ENCODE results near the gene RALA.
"Not testable (repeated sequence)": the region's sequence is repeated elsewhere in the genome, so short reads cannot be mapped to it uniquely, and the experiment has no call there.

RALA gene

DNA sequence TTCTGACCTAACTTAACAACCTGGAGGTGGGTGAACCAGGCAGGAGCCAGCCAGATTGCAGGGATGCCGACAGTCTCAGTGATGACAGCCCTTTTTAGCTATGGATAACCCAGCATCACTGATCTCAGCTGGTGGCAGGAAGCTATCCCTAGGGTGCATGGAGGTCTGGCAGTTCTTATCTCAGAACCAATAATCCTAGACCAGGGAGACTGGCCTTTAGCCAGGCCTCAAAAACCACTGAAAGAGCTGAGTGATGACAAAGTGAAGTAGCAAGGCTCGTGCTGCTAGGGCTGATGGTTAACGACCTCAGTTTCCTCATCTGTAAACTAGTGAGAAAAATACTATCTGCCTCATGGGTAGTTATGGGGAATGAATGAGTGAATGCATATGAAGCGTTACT lies 112.5 kb downstream of the RALA start:
- no peak for DNase-seq

- DNase-seq, result peak; percentile 57
Observed at GRCh38 chr7:39741942-39742623, 118.7 kb downstream of the RALA start.

- no peak for DNase-seq
Observed at GRCh38 chr7:39744620-39745019, 121.2 kb downstream of the RALA start.

DNA sequence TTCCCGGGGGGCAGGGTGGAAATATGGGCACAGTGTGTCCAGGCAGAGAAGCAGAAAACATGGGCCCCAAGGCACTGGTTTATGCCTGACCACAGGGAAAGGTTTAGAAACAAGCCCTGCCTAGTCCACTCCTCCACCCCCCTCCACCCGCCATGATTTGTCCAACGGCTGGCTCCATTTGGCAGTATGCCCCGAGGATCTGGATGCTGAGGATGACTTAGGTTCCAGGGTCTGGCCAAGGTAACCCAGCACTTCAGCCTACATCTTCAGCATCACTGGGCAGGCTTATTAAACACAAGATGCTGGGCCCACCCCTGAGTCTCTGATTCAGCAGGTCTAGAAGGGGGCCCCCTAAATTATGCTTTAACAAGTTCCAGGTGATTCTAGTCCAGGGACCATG lies 121.9 kb downstream of the RALA start:
- DNase-seq, result no peak

- peak; percentile 44 for DNase-seq
Observed at GRCh38 chr7:39746103-39746819, 122.9 kb downstream of the RALA start.

GRCh38 chr7:39749177-39749576 lies 125.8 kb downstream of the RALA start:
- DNase-seq, result no peak

- DNase-seq, result no peak
Observed at GRCh38 chr7:39749717-39750116, 126.3 kb downstream of the RALA start.

- DNase-seq, result no peak
Observed at GRCh38 chr7:39750253-39751077, 127.1 kb downstream of the RALA start.

DNA sequence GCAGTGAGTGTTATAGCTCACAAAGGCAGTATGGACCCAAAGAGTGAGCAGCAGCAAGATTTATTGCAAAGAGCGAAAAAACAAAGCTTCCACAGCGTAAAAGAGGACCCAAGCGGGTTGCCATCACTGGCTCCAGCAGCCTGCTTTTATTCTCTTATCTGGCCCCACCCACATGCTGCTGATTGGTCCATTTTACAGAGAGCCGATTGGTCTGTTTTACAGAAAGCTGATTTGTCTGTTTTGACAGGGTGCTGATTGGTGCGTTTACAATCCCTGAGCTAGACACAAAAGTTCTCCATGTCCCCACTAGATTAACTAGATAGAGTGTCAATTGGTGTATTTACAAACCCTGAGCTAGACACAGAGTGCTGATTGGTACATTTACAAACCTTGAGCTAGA lies 129.9 kb downstream of the RALA start:
- not testable (repeated sequence) for DNase-seq

DNA sequence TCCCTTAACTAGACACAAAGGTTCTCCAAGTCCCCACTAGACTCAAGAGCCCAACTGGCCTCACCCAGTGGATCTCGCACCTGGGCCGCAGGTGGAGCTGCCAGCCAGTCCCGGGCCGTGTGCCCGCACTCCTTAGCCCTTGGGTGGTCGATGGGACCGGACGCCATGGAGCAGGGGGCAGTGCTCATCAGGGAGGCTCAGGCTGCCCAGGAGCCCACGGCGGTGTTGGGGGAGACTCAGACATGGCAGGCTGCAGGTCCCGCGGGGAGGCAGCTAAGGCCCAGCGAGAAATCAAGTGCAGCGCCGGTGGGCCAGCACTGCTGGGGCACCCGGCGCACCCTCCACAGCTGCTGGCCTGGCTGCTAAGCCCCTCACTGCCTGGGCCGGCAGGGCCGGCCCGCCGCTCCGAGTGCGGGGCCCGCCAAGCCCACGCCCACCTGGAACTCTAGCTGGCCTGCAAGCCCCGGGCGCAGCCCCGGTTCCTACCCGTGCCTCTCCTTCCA lies 130.5 kb downstream of the RALA start:
- no peak for DNase-seq

DNA sequence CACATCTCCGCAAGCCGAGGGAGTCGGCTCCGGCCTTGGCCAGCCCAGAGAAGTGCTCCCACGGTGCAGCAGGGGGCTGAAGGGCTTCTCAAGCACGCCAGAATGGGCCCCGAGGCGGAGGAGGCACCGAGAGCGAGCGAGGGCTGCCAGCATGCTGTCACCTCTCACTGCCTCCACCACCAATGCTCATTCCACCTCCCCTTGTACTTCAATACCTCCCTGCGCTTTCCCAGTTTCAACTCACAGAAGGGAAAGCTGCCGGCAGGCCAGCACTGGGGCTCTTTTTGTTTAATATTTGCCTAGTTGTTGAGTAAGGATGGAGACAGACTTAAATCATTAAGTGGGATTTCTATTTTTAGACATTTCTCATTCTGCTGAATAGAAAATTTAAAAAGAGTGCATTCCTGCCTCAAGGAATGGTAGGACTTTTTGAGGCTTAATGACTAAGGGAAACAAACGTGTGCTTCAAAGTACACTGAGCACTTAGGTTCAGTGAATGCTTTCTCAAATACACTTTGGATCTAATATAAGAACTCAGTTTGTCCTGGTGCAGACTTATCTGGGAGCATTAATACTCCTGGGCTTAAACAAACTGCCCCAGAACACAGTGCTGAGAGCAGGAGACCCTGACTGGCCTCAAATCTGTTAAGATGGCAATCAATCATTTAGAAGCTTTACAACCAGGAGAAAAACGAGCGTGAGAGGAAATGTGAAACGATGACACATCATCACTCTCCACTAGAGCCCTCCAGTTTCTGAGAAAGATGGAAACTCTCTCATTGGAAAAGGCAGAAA lies 131.2 kb downstream of the RALA start:
- DNase-seq, result no peak

DNA sequence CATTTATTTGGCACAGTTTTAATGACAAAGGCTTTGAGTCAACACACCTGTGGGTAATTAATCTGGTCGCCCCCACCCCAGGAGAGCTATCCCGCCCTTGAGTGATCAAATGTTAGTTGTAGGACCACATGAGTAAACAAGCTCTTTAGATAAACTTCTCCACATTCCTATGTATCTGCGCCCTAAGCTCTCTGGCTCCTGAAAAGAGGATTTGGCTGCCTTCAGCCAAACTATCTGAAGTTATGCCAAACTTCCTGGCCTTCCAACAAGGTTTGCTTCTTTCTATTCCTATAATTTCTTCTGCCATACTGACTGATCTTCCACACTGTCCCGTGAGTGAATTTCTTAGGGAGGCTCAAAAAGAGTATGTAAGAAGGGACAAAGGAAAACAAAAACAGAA lies 134.2 kb downstream of the RALA start:
- DNase-seq, result no peak

All from CD4-positive, alpha-beta T cell treated with Interferon gamma for 1 hour (primary cell).